ENCODE data around the gene ADAMTSL1. TPM values are rescaled to one million over a fixed set of nuclear protein-coding genes. Genes with fewer than 3 reads are reported as not detected.

The ADAMTSL1 gene
- total RNA-seq, 2 experiments from 2014 or later, result not detected

DNA sequence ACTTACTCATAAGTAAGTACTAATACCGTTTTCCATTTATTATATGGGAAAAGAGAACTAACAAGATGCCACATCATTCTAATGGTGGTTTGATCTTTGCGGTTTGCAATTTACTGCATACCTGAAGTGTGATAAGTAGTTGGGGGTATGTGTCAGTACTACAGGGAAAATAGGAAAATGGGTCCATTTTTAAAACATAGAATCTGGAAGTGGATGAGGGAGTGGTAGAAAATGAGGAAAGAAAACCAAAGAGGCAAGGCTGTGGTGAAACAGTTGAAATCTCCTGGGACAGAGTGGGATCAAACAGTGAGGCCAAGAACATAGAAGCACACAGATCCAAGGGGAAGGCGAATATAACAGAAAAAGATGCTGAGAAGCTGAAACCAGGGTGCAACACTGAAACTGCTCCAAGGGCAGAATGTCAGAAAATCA lies 6.7 kb downstream of the ADAMTSL1 start:
- H4K20me1 ChIP-seq (ENCODE audit: insufficient read depth, low read length), result no peaks in the 10 kb centered on the region

DNA sequence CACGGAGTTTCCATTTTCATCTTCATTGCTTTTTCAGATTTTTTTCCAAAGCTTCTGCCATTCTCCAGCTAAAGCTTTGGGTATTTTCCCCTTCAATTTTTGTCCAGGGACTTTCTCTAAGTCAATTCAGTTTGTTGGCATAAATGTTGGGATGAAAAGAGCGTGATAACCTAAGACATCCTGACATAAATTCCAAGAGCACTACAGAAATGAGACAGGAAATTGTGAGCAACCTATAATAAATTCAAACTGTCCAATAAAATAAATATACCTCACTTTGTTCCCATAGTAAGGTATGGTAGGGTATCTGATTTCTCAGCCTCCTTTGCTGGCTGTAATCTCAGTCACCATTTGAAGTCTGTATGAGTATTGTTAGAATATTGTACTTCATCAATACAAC lies 8.4 kb downstream of the ADAMTSL1 start:
- Histone ChIP-seq H2AFZ (ENCODE audit: low read length) (no peak overlapping the region), H3K4me2 (ENCODE audit: low read length) (no peak overlapping the region), H3K79me2 (ENCODE audit: insufficient read depth, low read depth, low read length) (no peaks in the 10 kb centered on the region), H3K4me3 (ENCODE audit: low read depth, low read length, poor library complexity, severe bottlenecking) (no peak overlapping the region), H3K36me3 (ENCODE audit: insufficient read depth, low read length) (no peaks in the 10 kb centered on the region), H3K9me2 (ENCODE audit: insufficient read depth, low read length) (no peaks in the 10 kb centered on the region), H4K20me1 (ENCODE audit: insufficient read depth, low read length) (no peaks in the 10 kb centered on the region), H3K27ac (ENCODE audit: low read depth, low read length, poor library complexity, severe bottlenecking) (no peak overlapping the region), H3K4me1 (ENCODE audit: insufficient read depth, low read length, poor library complexity, severe bottlenecking) (no peaks in the 10 kb centered on the region), H3K9me3 (ENCODE audit: low read length) (no peaks in the 10 kb centered on the region)
- TF ChIP-seq EZH2phosphoT487 (IDR thresholded peaks at IDR 0.05; ENCODE audit: borderline replicate concordance, low read depth, low read length), result no peak
- TF ChIP-seq, protein P1, sequence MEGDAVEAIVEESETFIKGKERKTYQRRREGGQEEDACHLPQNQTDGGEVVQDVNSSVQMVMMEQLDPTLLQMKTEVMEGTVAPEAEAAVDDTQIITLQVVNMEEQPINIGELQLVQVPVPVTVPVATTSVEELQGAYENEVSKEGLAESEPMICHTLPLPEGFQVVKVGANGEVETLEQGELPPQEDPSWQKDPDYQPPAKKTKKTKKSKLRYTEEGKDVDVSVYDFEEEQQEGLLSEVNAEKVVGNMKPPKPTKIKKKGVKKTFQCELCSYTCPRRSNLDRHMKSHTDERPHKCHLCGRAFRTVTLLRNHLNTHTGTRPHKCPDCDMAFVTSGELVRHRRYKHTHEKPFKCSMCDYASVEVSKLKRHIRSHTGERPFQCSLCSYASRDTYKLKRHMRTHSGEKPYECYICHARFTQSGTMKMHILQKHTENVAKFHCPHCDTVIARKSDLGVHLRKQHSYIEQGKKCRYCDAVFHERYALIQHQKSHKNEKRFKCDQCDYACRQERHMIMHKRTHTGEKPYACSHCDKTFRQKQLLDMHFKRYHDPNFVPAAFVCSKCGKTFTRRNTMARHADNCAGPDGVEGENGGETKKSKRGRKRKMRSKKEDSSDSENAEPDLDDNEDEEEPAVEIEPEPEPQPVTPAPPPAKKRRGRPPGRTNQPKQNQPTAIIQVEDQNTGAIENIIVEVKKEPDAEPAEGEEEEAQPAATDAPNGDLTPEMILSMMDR (conservative IDR thresholded peaks at IDR 0.05; ENCODE audit: low read length), result no peak
- ChIA-PET POLR2A (no interaction called here), CTCF (ENCODE audit: unreplicated experiment) (no interaction called here)
- no peak for DNase-seq (ENCODE audit: low spot score)
- BruUV-seq (replicated peaks), result no TSS peak
- intact Hi-C loops (cut with micrococcal nuclease; ENCODE audit: unreplicated experiment), result no loop called here

More for the DNA sequence above, 6.7 kb downstream of the ADAMTSL1 start:
- no peaks in the 10 kb centered on the region for H3K79me2 ChIP-seq (ENCODE audit: insufficient read depth, low read depth, low read length)
- BruUV-seq (replicated peaks), result no TSS peak
- H3K4me1 ChIP-seq (ENCODE audit: insufficient read depth, low read length, poor library complexity, severe bottlenecking), result no peaks in the 10 kb centered on the region
- no peak for DNase-seq (ENCODE audit: low spot score)
- H3K27ac ChIP-seq (ENCODE audit: low read depth, low read length, poor library complexity, severe bottlenecking), result no peak overlapping the region
- H3K36me3 ChIP-seq (ENCODE audit: insufficient read depth, low read length), result no peaks in the 10 kb centered on the region
- H3K4me2 ChIP-seq (ENCODE audit: low read length), result no peak overlapping the region
- H3K9me2 ChIP-seq (ENCODE audit: insufficient read depth, low read length), result no peaks in the 10 kb centered on the region
- H3K4me3 ChIP-seq (ENCODE audit: low read depth, low read length, poor library complexity, severe bottlenecking), result no peak overlapping the region
- CTCF ChIA-PET (ENCODE audit: unreplicated experiment), result no interaction called here
- H2AFZ ChIP-seq (ENCODE audit: low read length), result no peak overlapping the region
- intact Hi-C loops (cut with micrococcal nuclease; ENCODE audit: unreplicated experiment), result no loop called here
- no peaks in the 10 kb centered on the region for H3K9me3 ChIP-seq (ENCODE audit: low read length)
- POLR2A ChIA-PET, result no interaction called here
- TF ChIP-seq, protein P1 (conservative IDR thresholded peaks at IDR 0.05; ENCODE audit: low read length), result no peak
- TF ChIP-seq EZH2phosphoT487 (IDR thresholded peaks at IDR 0.05; ENCODE audit: borderline replicate concordance, low read depth, low read length), result no peak

DNA sequence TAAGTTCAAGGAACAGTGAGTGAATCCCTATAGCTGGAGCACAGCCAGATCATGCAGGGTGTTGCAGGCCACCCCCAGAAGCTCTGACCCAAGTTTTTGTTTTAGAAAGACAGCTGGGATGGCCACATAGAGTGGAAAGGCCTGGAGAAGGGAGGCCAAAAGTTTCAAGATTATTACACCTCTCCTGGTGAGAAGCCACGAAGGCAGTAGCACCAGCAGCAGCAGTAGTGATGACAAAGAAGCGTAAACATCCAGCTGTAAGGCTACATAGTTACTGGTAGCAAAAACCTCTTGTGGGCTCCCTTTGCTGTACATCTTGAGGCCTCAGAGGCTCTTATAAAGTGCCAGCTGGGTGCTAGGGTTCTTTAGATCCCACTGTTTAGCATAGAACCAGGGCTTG lies 11.8 kb downstream of the ADAMTSL1 start:
- H3K4me2 ChIP-seq (ENCODE audit: low read length), result no peak overlapping the region
- no peak for DNase-seq (ENCODE audit: low spot score)
- no peaks in the 10 kb centered on the region for H4K20me1 ChIP-seq (ENCODE audit: insufficient read depth, low read length)
- POLR2A ChIA-PET, result interaction anchor here (0.5 to 0.6 kb wide), 2 partner anchors 216 to 1732 kb away, joined by 3 to 5 read pairs; no protein-coding TSS in a partner anchor
- TF ChIP-seq, protein P1 (conservative IDR thresholded peaks at IDR 0.05; ENCODE audit: low read length), result no peak
- TF ChIP-seq EZH2phosphoT487 (IDR thresholded peaks at IDR 0.05; ENCODE audit: borderline replicate concordance, low read depth, low read length), result no peak
- no peak overlapping the region for H3K4me3 ChIP-seq (ENCODE audit: low read depth, low read length, poor library complexity, severe bottlenecking)
- no peaks in the 10 kb centered on the region for H3K36me3 ChIP-seq (ENCODE audit: insufficient read depth, low read length)
- no peaks in the 10 kb centered on the region for H3K79me2 ChIP-seq (ENCODE audit: insufficient read depth, low read depth, low read length)
- no peak overlapping the region for H3K27ac ChIP-seq (ENCODE audit: low read depth, low read length, poor library complexity, severe bottlenecking)
- BruUV-seq (replicated peaks), result no TSS peak
- H3K4me1 ChIP-seq (ENCODE audit: insufficient read depth, low read length, poor library complexity, severe bottlenecking), result no peaks in the 10 kb centered on the region
- no peaks in the 10 kb centered on the region for H3K9me2 ChIP-seq (ENCODE audit: insufficient read depth, low read length)
- CTCF ChIA-PET (ENCODE audit: unreplicated experiment), result interaction anchor here (0.6 kb wide), 1 partner anchor 1977 kb away, joined by 3 read pairs; no protein-coding TSS in a partner anchor
- H2AFZ ChIP-seq (ENCODE audit: low read length), result no peak overlapping the region
- H3K9me3 ChIP-seq (ENCODE audit: low read length), result no peaks in the 10 kb centered on the region
- intact Hi-C loops (cut with micrococcal nuclease; ENCODE audit: unreplicated experiment), result no loop called here
